HepG2 (cell line): ENCODE measurements around the gene DEFB113. TPM values are rescaled to one million over a fixed set of nuclear protein-coding genes. Genes with fewer than 3 reads are reported as not detected.

Experiments
- ATAC-seq: fragments of 200-7000 bp; cut with Tn5 transposase; 3 replicates; pipeline ENCODE4 v1.9.1; 2020; ENCODE audit warnings: mild to moderate bottlenecking, moderate library complexity
- BruUV-seq: library from RNA; stranded (reverse); fragments of 400-500 nt; replicated peaks from 2 replicates; lab custom pipeline; 2021; lab: Mats Ljungman, UMichigan
- CTCF ChIA-PET: fragments of 300-600 bp; formaldehyde crosslinking; extraction: SDS; loops from one replicate; lab custom pipeline; 2021; ENCODE audit warnings: low total read pairs, inconsistent platforms, low intra/inter-chr PET ratio; lab: Yijun Ruan, JAX
- POLR2A ChIA-PET: fragments of 350-600 bp; sonication (Branson Sonifier 250); formaldehyde crosslinking; loops from one replicate; lab custom pipeline; 2020; ENCODE audit warnings: antibody characterized with exemption, inconsistent platforms; lab: Yijun Ruan, JAX
- DNase-seq: peaks from one replicate; pipeline ENCODE4 v3.0.0-alpha.2; 2015; ENCODE audit warnings: low spot score
- FAIRE-seq: peaks from 3 replicates; lab custom pipeline; 2011; peaks lifted over from hg19 to GRCh38; lab: Jason Lieb, UNC
- H2AFZ ChIP-seq: one replicate; pipeline ENCODE4 v1.6.1; 2011; ENCODE audit warnings: low read length, inconsistent platforms
- H3K27ac ChIP-seq: fragments of 300-600 bp; 3 replicates; pipeline ENCODE4 v1.8.0; 2011; ENCODE audit warnings: mixed run types, mild to moderate bottlenecking, mixed read lengths, low read length, inconsistent platforms; ENCODE audit not compliant: insufficient read depth; ENCODE audit errors: extremely low read length
- H3K27me3 ChIP-seq, 2 experiments: fragments of 200-600 bp in 1 of 2; 2 replicates in 1 of 2; 3 replicates in 1 of 2; pipeline versions ENCODE4 v1.6.0 to v1.8.0; 2011; ENCODE audit warnings: low read length in 2 of 2, mild to moderate bottlenecking in 2 of 2, moderate library complexity in 2 of 2, inconsistent platforms in 1 of 2; ENCODE audit not compliant: insufficient read depth in 2 of 2, control insufficient read depth in 1 of 2
- H3K36me3 ChIP-seq, 2 experiments: fragments of 200-600 bp in 1 of 2; replicated peaks in 1 of 2; 2 replicates in 1 of 2; 3 replicates in 1 of 2; pipeline versions ENCODE4 v1.5.1 to v1.8.0; 2011; ENCODE audit warnings: low read length in 2 of 2, inconsistent platforms in 1 of 2; ENCODE audit not compliant: insufficient read depth in 2 of 2, control insufficient read depth in 1 of 2
- H3K4me1 ChIP-seq: 2 replicates; pipeline ENCODE4 v1.5.1; 2012; ENCODE audit warnings: low read length, inconsistent platforms; ENCODE audit not compliant: insufficient read depth
- H3K4me2 ChIP-seq: 2 replicates; pipeline ENCODE4 v1.6.0; 2011; ENCODE audit warnings: low read depth, low read length, inconsistent platforms
- H3K4me3 ChIP-seq, 3 experiments: fragments of 200-600 bp in 1 of 3; sonication (generic), shearing (Covaris generic) in 1 of 3; replicated peaks in 1 of 3; 2 replicates each; pipeline ENCODE4 v1.5.1; 2011 to 2016; ENCODE audit warnings: low read length in 3 of 3, inconsistent platforms in 2 of 3, low read depth in 2 of 3, mild to moderate bottlenecking in 2 of 3, control low read depth in 1 of 3, mixed read lengths in 1 of 3; ENCODE audit not compliant: insufficient read depth in 1 of 3
- H3K79me2 ChIP-seq: one replicate; pipeline ENCODE4 v1.6.1; 2011; ENCODE audit warnings: low read length, inconsistent platforms; ENCODE audit not compliant: insufficient read depth
- H3K9ac ChIP-seq: 2 replicates; pipeline ENCODE4 v1.6.0; 2011; ENCODE audit warnings: mild to moderate bottlenecking, low read depth, low read length, inconsistent platforms; ENCODE audit not compliant: insufficient read depth
- H3K9me3 ChIP-seq: 2 replicates; pipeline ENCODE4 v1.5.1; 2012; ENCODE audit warnings: mild to moderate bottlenecking, low read length
- H4K20me1 ChIP-seq: 2 replicates; pipeline ENCODE4 v1.6.0; 2011; ENCODE audit warnings: inconsistent platforms, mild to moderate bottlenecking, low read length, moderate library complexity; ENCODE audit not compliant: insufficient read depth
- ATRX ChIP-seq: sonication (generic); formaldehyde crosslinking; IDR thresholded peaks from 2 replicates; pipeline ENCODE4 v1.4.0; 2020; ENCODE audit warnings: missing genetic modification reagents, borderline replicate concordance
- CEBPB ChIP-seq: IDR thresholded peaks from 2 replicates; pipeline ENCODE4 v1.6.1; 2011; ENCODE audit warnings: low read depth, low read length, improper control_type of control experiment, borderline replicate concordance
- DR1 ChIP-seq: sonication (generic); formaldehyde crosslinking; IDR thresholded peaks from 2 replicates; pipeline ENCODE4 v1.8.0; 2021; ENCODE audit warnings: mild to moderate bottlenecking, missing genetic modification reagents, inconsistent platforms
- ETV6 ChIP-seq: sonication (generic); formaldehyde crosslinking; conservative IDR thresholded peaks from 2 replicates; pipeline ENCODE4 v1.4.0; 2020; ENCODE audit warnings: missing genetic modification reagents
- NAIF1 ChIP-seq: sonication (generic); formaldehyde crosslinking; IDR thresholded peaks from 2 replicates; pipeline ENCODE4 v1.5.0; 2020; ENCODE audit warnings: mild to moderate bottlenecking, missing genetic modification reagents, borderline replicate concordance
- SP5 ChIP-seq: IDR thresholded peaks from 2 replicates; pipeline ENCODE4 v1.6.1; 2016; ENCODE audit warnings: low read depth, borderline replicate concordance
- ZNF207 ChIP-seq: fragments of 450-650 bp; IDR thresholded peaks from 2 replicates; pipeline ENCODE4 v1.6.1; 2016; ENCODE audit warnings: antibody characterized with exemption, borderline replicate concordance
- ZNF619 ChIP-seq: sonication (generic); formaldehyde crosslinking; IDR thresholded peaks from 2 replicates; pipeline ENCODE4 v1.4.0; 2020; ENCODE audit warnings: mild to moderate bottlenecking, missing genetic modification reagents
- WGBS: methylation state at CpG from one replicate; pipeline ENCODE4 v1.1.6; 2017; ENCODE audit warnings: low lambda C conversion rate; 5-methylcytosine and 5-hydroxymethylcytosine counted together
- in situ Hi-C: cut with HindIII; loops from 2 replicates; pipeline ENCODE4 v1.10.0; 2017; ENCODE audit warnings: low pct_unique_long_range_greater_than_20kb; ENCODE audit not compliant: extremely low pct_ligation_motif_present
- intact Hi-C: fragments of 100-400 bp; cut with micrococcal nuclease; formaldehyde crosslinking; loops from one replicate; pipeline ENCODE4 v1.10.0; 2022; ENCODE audit not compliant: unreplicated experiment
- polyA plus RNA-seq, 8 experiments: library from polyadenylated mRNA; depleted of rRNA in 3 of 8; stranded (reverse) in 7 of 8; unstranded in 1 of 8; fragments of >200 nt; fragmentation: Illumina TruSeq in 4 of 8; extraction: Trizol in 4 of 8; gene quantifications; 2 replicates each; pipeline versions ENCODE4 v1.2.1 to v1.2.3, GENCODE V29; 2011 to 2016; ENCODE audit warnings: low read depth in 4 of 8, missing spikeins in 1 of 8, mixed read lengths in 1 of 8; ENCODE audit not compliant: insufficient read depth in 1 of 8
- total RNA-seq, 5 experiments: library from RNA; depleted of rRNA; stranded (reverse); fragments of >200 nt; fragmentation: Illumina TruSeq; extraction: Trizol; gene quantifications; 2 replicates each; pipeline ENCODE4 v1.2.3, GENCODE V29; 2016; ENCODE audit warnings: low read depth in 1 of 5
- TF ChIP-seq, protein P1 (sequence below): sonication (generic); formaldehyde crosslinking; IDR thresholded peaks from 2 replicates; pipeline ENCODE4 v1.8.1; 2022; ENCODE audit warnings: mild to moderate bottlenecking, missing genetic modification reagents
- TF ChIP-seq, protein P2 (sequence below): sonication (generic); formaldehyde crosslinking; IDR thresholded peaks from 2 replicates; pipeline ENCODE4 v1.4.0; 2020; ENCODE audit warnings: missing genetic modification reagents, borderline replicate concordance

Gene DEFB113
- total and polyA plus RNA-seq, 2 of the 13 experiments (the other 11 are each of a cell fraction or from before 2014, with no cell fraction given) = not detected

DNA sequence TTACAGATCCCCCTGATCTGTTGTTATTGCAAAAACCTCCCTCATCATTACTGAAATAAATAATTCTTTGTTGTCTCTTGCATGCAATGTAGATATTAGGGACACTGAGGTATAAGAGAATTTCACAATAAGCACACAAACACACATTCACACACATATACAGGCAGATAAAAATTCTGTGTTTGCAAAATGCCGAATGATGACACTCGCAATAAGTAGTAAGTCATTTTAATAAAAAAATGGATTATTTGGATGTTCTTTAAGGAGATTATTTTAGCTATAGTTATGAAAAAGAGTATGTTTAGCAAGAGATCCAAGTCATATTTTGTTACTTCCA, 19.0 kb downstream of the DEFB113 start:
- TF ChIP-seq ZNF207 (no peak), DR1 (CRISPR knock-in tag) (no peak), CEBPB (peak; percentile 16; the same call in 1 of the 2 replicates), ETV6 (no peak), SP5 (CRISPR knock-in tag) (no peak)
- TF ChIP-seq, protein P1, sequence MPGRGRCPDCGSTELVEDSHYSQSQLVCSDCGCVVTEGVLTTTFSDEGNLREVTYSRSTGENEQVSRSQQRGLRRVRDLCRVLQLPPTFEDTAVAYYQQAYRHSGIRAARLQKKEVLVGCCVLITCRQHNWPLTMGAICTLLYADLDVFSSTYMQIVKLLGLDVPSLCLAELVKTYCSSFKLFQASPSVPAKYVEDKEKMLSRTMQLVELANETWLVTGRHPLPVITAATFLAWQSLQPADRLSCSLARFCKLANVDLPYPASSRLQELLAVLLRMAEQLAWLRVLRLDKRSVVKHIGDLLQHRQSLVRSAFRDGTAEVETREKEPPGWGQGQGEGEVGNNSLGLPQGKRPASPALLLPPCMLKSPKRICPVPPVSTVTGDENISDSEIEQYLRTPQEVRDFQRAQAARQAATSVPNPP (CRISPR knock-in tag) = no peak
- H3K4me2 ChIP-seq = no peak overlapping the region
- H3K36me3 ChIP-seq = no peaks in the 10 kb centered on the region
- ChIA-PET POLR2A (no interaction called here), CTCF (no interaction called here)
- DNase-seq (no peak), ATAC-seq (no peak), FAIRE-seq (no peak)
- H3K4me3 ChIP-seq = no peak overlapping the region
- no peaks in the 10 kb centered on the region for H4K20me1 ChIP-seq
- no peaks in the 10 kb centered on the region for H3K79me2 ChIP-seq
- no peak overlapping the region for H2AFZ ChIP-seq
- no peaks in the 10 kb centered on the region for H3K27me3 ChIP-seq
- WGBS = 58% methylated on average over 2 of the region's 2 CpGs
- no TSS peak for BruUV-seq
- H3K27ac ChIP-seq = no peak overlapping the region
- H3K4me1 ChIP-seq = no peaks in the 10 kb centered on the region
- no peak overlapping the region for H3K9ac ChIP-seq
- intact Hi-C loops (no loop called here), in situ Hi-C loops (no loop called here)
- H3K9me3 ChIP-seq = no peaks in the 10 kb centered on the region

- Histone ChIP-seq H3K4me1 (no peaks in the 10 kb centered on the region), H3K9me3 (no peaks in the 10 kb centered on the region), H3K27me3 (no peaks in the 10 kb centered on the region), H3K4me2 (no peak overlapping the region), H3K9ac (no peak overlapping the region), H3K36me3 (no peaks in the 10 kb centered on the region), H3K27ac (no peak overlapping the region), H3K4me3 (no peak overlapping the region), H4K20me1 (no peaks in the 10 kb centered on the region), H3K79me2 (no peaks in the 10 kb centered on the region), H2AFZ (no peak overlapping the region)
- in situ Hi-C loops = no loop called here
- no TSS peak for BruUV-seq
- ATAC-seq = no peak
- intact Hi-C loops = no loop called here
- POLR2A ChIA-PET = no interaction called here
- DNase-seq = no peak
- CTCF ChIA-PET = no interaction called here
- FAIRE-seq = peak; percentile 8
- 7% methylated on average over 4 of the region's 4 CpGs for WGBS
- TF ChIP-seq ATRX (CRISPR knock-in tag) = no peak
- TF ChIP-seq, protein P2, sequence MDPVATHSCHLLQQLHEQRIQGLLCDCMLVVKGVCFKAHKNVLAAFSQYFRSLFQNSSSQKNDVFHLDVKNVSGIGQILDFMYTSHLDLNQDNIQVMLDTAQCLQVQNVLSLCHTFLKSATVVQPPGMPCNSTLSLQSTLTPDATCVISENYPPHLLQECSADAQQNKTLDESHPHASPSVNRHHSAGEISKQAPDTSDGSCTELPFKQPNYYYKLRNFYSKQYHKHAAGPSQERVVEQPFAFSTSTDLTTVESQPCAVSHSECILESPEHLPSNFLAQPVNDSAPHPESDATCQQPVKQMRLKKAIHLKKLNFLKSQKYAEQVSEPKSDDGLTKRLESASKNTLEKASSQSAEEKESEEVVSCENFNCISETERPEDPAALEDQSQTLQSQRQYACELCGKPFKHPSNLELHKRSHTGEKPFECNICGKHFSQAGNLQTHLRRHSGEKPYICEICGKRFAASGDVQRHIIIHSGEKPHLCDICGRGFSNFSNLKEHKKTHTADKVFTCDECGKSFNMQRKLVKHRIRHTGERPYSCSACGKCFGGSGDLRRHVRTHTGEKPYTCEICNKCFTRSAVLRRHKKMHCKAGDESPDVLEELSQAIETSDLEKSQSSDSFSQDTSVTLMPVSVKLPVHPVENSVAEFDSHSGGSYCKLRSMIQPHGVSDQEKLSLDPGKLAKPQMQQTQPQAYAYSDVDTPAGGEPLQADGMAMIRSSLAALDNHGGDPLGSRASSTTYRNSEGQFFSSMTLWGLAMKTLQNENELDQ (CRISPR knock-in tag) = no peak
- TF ChIP-seq NAIF1 (CRISPR knock-in tag) = no peak
- no peak for TF ChIP-seq ZNF619 (CRISPR knock-in tag)
- TF ChIP-seq CEBPB = no peak
These were observed 20.4 kb downstream of the DEFB113 start for GRCh38 chr6:49949062-49949461.
